Omental fat pad (tissue), 4 donors: Measurements from ENCODE around the gene MELK. TPM values are rescaled to one million over a fixed set of nuclear protein-coding genes. Genes with fewer than 3 reads are reported as not detected.
"Not testable (repeated sequence)": the region's sequence is repeated elsewhere in the genome, so short reads cannot be mapped to it uniquely, and the experiment has no call there.

Experiments
- ATAC-seq: fragments of 150-250 bp; one replicate; pipeline ENCODE4 v1.9.1; 2016; ENCODE audit warnings: mild to moderate bottlenecking, moderate library complexity; ENCODE audit not compliant: low FRiP score
- DNase-seq: peaks from one replicate; pipeline ENCODE4 v3.0.0-alpha.2; 2019; ENCODE audit warnings: low spot score
- CTCF ChIP-seq, 3 donors: fragments of 450-650 bp; IDR thresholded peaks; one replicate each; pipeline ENCODE4 v1.5.1; 2016 to 2017; ENCODE audit warnings: antibody characterized with exemption in 3 of 3, mild to moderate bottlenecking in 3 of 3, moderate library complexity in 2 of 3
- total RNA-seq, 4 donors: library from RNA; depleted of rRNA; stranded (reverse); fragments of >200 nt; gene quantifications; one replicate each; pipeline ENCODE4 v1.1.0, GENCODE V29; 2016

The MELK gene
- 1 to 10 TPM in 1 of 4 donors, under 1 TPM in 2, not detected in 1; 0.37 to 2.6 (median 0.56) TPM for total RNA-seq

GRCh38 chr9:36572515-36573418, at the start of gene MELK:
TSS of gene MELK (plus strand) at chr9:36572895. CDS start at chr9:36581682, 8,787 bp downstream.
- ATAC-seq (peak; percentile 94), DNase-seq (peak; percentile 54)
- no peak for TF ChIP-seq CTCF (IDR thresholded peaks at IDR 0.05)

GRCh38 chr9:36530224-36530623, 42.5 kb upstream of the MELK start:
- no peak for ATAC-seq
- no peak for DNase-seq
- TF ChIP-seq CTCF (IDR thresholded peaks at IDR 0.05) = no peak

GRCh38 chr9:36532353-36532752, 40.3 kb upstream of the MELK start:
- ATAC-seq = no peak
- no peak for DNase-seq
- no peak for TF ChIP-seq CTCF (IDR thresholded peaks at IDR 0.05)

GRCh38 chr9:36533726-36534125, 39.0 kb upstream of the MELK start:
- ATAC-seq, DNase-seq: not testable (repeated sequence)

- TF ChIP-seq CTCF (IDR thresholded peaks at IDR 0.05) = no peak
- no peak for DNase-seq
- no peak for ATAC-seq
Observed at GRCh38 chr9:36535107-36535506, 37.6 kb upstream of the MELK start.

- TF ChIP-seq CTCF (IDR thresholded peaks at IDR 0.05) = no peak
- ATAC-seq = no peak
- no peak for DNase-seq
Observed at GRCh38 chr9:36537861-36538260, 34.8 kb upstream of the MELK start.

- TF ChIP-seq CTCF (IDR thresholded peaks at IDR 0.05) = no peak
- DNase-seq (no peak), ATAC-seq (no peak)
Observed at GRCh38 chr9:36542355-36542754, 30.3 kb upstream of the MELK start.
